Measurements from ENCODE around the gene LSM3. TPM values are rescaled to one million over a fixed set of nuclear protein-coding genes. Genes with fewer than 3 reads are reported as not detected.
A peak's percentile ranks its signal among the peaks of the same experiment; 100 is the strongest.

The LSM3 gene
- total and polyA plus RNA-seq, 9 donors = 7.9 to 18.6 (median 10.8) TPM

- WGBS, 3 donors = 12 to 13% (median 12%) methylated on average over 7 of the region's 7 CpGs
- intact Hi-C loops (cut with DNase I) = no loop called here
- peaks cover 8% of the 10 kb centered on the region for H3K4me1 ChIP-seq (ENCODE audit: insufficient read depth)
- TF ChIP-seq POLR2A (IDR thresholded peaks at IDR 0.05) (no peak), EP300 (IDR thresholded peaks at IDR 0.05) (no peak), CTCF (IDR thresholded peaks at IDR 0.05) (no peak)
- H3K9me3 ChIP-seq = no peaks in the 10 kb centered on the region
- DNase-seq = peak; percentile 47 to 85 (median 57)
- peak overlapping the region in 1 of 2 donors; percentile 60 for H3K27ac ChIP-seq
- H3K27me3 ChIP-seq = no peaks in the 10 kb centered on the region
- H3K36me3 ChIP-seq = no peaks in the 10 kb centered on the region
- H3K4me3 ChIP-seq = no peak overlapping the region
These were observed 34.1 kb upstream of the LSM3 start for GRCh38 chr3:14144423-14145075.

GRCh38 chr3:14145236-14145635, 33.4 kb upstream of the LSM3 start:
- no peak for DNase-seq
- Histone ChIP-seq H3K9me3 (no peaks in the 10 kb centered on the region), H3K4me3 (no peak overlapping the region), H3K27me3 (no peaks in the 10 kb centered on the region), H3K36me3 (no peaks in the 10 kb centered on the region), H3K27ac (peak overlapping the region in 1 of 2 donors; percentile 60), H3K4me1 (ENCODE audit: insufficient read depth) (peaks cover 8% of the 10 kb centered on the region)
- no peak for TF ChIP-seq POLR2A (IDR thresholded peaks at IDR 0.05)
- no peak for TF ChIP-seq EP300 (IDR thresholded peaks at IDR 0.05)
- TF ChIP-seq CTCF (IDR thresholded peaks at IDR 0.05) = no peak
- 80 to 82% (median 80%) methylated on average over 9 of the region's 9 CpGs for WGBS, 3 donors
- intact Hi-C loops (cut with DNase I) = no loop called here

GRCh38 chr3:14145670-14146380, 32.8 kb upstream of the LSM3 start:
- H3K4me1 ChIP-seq (ENCODE audit: insufficient read depth) = peaks cover 8% of the 10 kb centered on the region
- intact Hi-C loops (cut with DNase I) = no loop called here

More at GRCh38 chr3:14145670-14146380, 32.8 kb upstream of the LSM3 start:
- no peak overlapping the region for H3K4me3 ChIP-seq
- no peak for TF ChIP-seq EP300 (IDR thresholded peaks at IDR 0.05)
- TF ChIP-seq POLR2A (IDR thresholded peaks at IDR 0.05) = no peak
- no peak for TF ChIP-seq CTCF (IDR thresholded peaks at IDR 0.05)
- 81 to 93% (median 86%) methylated on average over 10 of the region's 10 CpGs for WGBS, 3 donors
- DNase-seq = peak in 1 of 5 donors; percentile 45
- H3K9me3 ChIP-seq = no peaks in the 10 kb centered on the region
- H3K27me3 ChIP-seq = no peaks in the 10 kb centered on the region
- no peak overlapping the region for H3K27ac ChIP-seq
- no peaks in the 10 kb centered on the region for H3K36me3 ChIP-seq

All from ovary (tissue), 9 donors.